Memory B cell (primary cell): ENCODE data around the gene ZNF777.
A peak's percentile ranks its signal among the peaks of the same experiment; 100 is the strongest.

ENCODE experiments used
- ATAC-seq: fragments of 150-1000 bp; cut with Tn5 transposase; 2 replicates; pipeline ENCODE4 v1.10.0; 2021; ENCODE audit warnings: low read depth, mild to moderate bottlenecking, moderate library complexity
- DNase-seq, 2 donors: peaks; one replicate each; pipeline ENCODE4 v3.0.0; 2022; ENCODE audit warnings: low spot score in 2 of 2
- H3K27ac Mint-ChIP-seq: one replicate; pipeline ENCODE4 v1.8.0; 2022; ENCODE audit warnings: mild to moderate bottlenecking, moderate library complexity, mixed read lengths
- H3K27me3 Mint-ChIP-seq: one replicate; pipeline ENCODE4 v1.8.0; 2022; ENCODE audit warnings: mixed read lengths
- H3K36me3 Mint-ChIP-seq: one replicate; pipeline ENCODE4 v1.8.0; 2022; ENCODE audit warnings: mild to moderate bottlenecking, mixed read lengths
- H3K4me1 Mint-ChIP-seq: one replicate; pipeline ENCODE4 v1.8.0; 2022; ENCODE audit warnings: mixed read lengths
- H3K4me3 Mint-ChIP-seq: one replicate; pipeline ENCODE4 v1.8.0; 2022; ENCODE audit warnings: mild to moderate bottlenecking, moderate library complexity, mixed read lengths
- H3K9me3 Mint-ChIP-seq: one replicate; pipeline ENCODE4 v1.8.0; 2022; ENCODE audit warnings: mixed read lengths

ZNF777 gene

DNA sequence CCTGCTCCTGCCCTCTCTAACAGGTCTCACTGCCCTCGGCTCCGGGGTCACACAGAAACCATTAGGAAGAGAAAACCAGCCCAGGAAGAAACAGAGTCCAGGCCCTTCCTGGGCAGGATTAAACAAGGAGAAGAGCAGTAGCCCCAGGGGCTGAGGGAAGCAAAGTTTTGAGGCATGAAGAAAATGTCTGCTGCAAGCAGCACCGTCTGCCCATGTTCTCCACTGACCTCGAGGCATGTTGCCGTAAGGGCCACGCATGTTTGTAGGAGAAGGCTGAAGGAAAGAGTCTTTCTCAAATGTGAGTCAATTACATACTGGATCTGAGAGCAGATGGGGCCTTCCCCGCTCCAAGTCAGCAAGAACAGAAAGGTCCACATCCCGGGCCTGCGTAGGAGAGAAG lies 32.5 kb upstream of the ZNF777 start:
- DNase-seq: no peak
- H3K4me1 Mint-ChIP-seq: peaks cover 35% of the 10 kb centered on the region

GRCh38 chr7:149490083-149490760 lies 29.4 kb upstream of the ZNF777 start:
- Mint-ChIP-seq H3K4me1 (peaks cover 19% of the 10 kb centered on the region), H3K9me3 (no peaks in the 10 kb centered on the region), H3K27ac (peak overlapping the region; percentile 29), H3K27me3 (no peaks in the 10 kb centered on the region), H3K36me3 (peaks cover 44% of the 10 kb centered on the region), H3K4me3 (no peak overlapping the region)
- DNase-seq (no peak), ATAC-seq (no peak)

More for the DNA sequence above, 32.5 kb upstream of the ZNF777 start:
- Mint-ChIP-seq H3K9me3 (no peaks in the 10 kb centered on the region), H3K27ac (no peak overlapping the region), H3K36me3 (peaks cover 29% of the 10 kb centered on the region), H3K27me3 (no peaks in the 10 kb centered on the region), H3K4me3 (no peak overlapping the region)
- no peak for ATAC-seq

DNA sequence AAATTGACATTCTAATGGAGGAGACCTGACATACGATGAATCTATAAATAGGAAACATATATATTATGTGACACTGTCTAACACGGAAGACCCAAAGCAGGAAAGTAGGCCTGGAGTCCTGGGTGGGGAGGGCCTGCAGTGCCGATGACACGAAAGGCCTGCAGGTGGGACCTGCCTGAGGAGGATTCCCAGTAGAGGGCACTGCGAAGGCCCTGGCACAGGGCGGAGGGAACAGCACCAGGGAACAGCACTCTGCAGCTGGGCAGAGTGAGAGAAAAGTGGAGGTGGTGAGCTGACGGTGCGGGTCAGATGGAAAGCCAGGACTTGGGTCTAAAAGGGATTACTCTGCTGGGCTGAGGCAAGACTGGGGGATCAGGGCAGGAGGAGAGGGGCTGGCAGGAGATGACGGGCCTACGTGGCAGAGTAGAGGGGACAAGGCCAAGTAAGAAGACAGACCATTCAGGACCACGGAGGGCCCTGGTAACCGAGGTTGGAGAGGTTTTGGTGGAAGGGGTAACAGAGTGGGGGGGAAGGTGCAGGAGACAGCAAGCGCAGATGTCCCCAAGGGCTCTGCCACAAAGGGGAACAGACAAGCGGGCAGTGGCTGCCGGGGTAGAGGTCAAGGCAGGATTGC lies 28.6 kb upstream of the ZNF777 start:
- H3K4me3 Mint-ChIP-seq: no peak overlapping the region
- no peak for ATAC-seq
- DNase-seq: no peak
- no peaks in the 10 kb centered on the region for H3K27me3 Mint-ChIP-seq
- H3K4me1 Mint-ChIP-seq: peaks cover 15% of the 10 kb centered on the region
- H3K27ac Mint-ChIP-seq: peak overlapping the region; percentile 59
- peaks cover 46% of the 10 kb centered on the region for H3K36me3 Mint-ChIP-seq
- no peaks in the 10 kb centered on the region for H3K9me3 Mint-ChIP-seq

DNA sequence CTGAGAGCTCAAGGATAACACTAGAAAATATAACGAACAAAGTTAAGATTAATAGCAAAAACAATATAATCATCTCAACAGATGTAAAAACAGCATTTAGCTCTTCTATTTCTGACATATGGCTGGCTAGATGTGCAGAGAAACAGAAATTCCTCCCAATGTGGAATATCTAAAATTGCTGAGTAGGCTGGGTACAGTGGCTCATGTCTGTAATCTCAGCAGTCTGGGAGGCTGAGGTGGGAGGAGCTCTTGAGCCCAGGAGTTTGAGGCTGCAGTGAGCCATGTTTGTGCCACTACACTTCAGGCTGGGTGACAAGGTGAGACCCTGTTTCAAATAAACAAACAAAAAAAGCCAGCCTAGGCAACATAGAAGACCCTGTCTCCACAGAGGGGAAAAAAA lies 18.7 kb upstream of the ZNF777 start:
- no peak overlapping the region for H3K27ac Mint-ChIP-seq
- H3K4me1 Mint-ChIP-seq: no peaks in the 10 kb centered on the region
- H3K4me3 Mint-ChIP-seq: no peak overlapping the region
- H3K9me3 Mint-ChIP-seq: peaks cover 9% of the 10 kb centered on the region
- H3K36me3 Mint-ChIP-seq: peaks cover 32% of the 10 kb centered on the region
- ATAC-seq (no peak), DNase-seq (no peak)
- no peaks in the 10 kb centered on the region for H3K27me3 Mint-ChIP-seq

GRCh38 chr7:149478754-149479153 lies 17.9 kb upstream of the ZNF777 start:
- H3K27me3 Mint-ChIP-seq: no peaks in the 10 kb centered on the region
- peaks cover 37% of the 10 kb centered on the region for H3K36me3 Mint-ChIP-seq
- no peak overlapping the region for H3K27ac Mint-ChIP-seq
- no peak overlapping the region for H3K4me3 Mint-ChIP-seq
- peaks cover 9% of the 10 kb centered on the region for H3K9me3 Mint-ChIP-seq
- no peak for DNase-seq
- H3K4me1 Mint-ChIP-seq: no peaks in the 10 kb centered on the region
- ATAC-seq: no peak

DNA sequence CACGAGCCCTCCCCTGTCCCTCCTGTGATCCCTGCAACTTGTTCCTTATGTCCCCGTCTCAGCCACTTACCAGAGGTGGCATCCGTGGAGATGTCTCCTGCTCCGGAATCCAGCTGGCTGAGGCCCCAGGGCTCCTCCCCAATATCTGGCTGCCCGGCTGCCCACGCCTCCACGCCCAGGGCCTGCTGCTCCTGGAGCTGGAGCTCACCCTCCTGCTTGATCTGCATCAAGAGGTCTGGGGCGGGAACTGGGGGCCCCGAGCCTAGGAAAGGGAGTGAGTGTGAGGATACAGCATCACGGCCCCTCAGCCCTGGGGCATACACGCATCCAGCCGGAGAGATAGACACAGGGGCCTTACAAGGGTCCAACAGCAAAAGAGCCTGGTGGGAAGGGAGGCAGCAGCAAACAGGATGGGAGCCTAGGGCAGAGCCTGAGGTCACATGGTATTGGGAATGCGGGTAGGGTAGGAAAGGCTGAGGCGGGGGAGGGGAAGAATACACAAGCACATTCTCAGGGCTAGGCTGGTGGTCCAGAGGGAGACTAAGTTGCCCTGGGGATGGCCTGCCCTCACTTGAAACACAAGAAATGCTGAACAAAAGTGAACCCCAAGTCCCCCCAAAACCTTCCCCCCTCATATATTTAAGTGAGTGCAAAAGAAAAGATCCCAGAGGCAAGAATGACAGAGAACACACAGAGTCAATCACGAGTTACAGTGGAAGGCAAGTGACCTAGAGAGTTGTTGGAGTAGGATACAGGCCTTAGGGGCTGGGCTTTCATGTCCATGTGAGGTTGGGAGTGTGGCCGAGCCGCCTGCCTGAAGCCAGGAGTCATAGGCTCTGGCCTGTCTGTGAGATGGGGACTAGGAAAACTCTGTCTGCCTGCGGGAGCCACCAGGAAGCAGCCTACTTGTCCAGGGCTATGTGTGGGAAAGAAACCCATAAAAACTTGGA lies 16.9 kb upstream of the ZNF777 start:
- Mint-ChIP-seq H3K27ac (peak overlapping the region; percentile 19), H3K9me3 (peaks cover 9% of the 10 kb centered on the region), H3K36me3 (peaks cover 43% of the 10 kb centered on the region), H3K27me3 (no peaks in the 10 kb centered on the region), H3K4me1 (no peaks in the 10 kb centered on the region), H3K4me3 (no peak overlapping the region)
- ATAC-seq (no peak), DNase-seq (peak in 1 of 2 donors; percentile 7)

DNA sequence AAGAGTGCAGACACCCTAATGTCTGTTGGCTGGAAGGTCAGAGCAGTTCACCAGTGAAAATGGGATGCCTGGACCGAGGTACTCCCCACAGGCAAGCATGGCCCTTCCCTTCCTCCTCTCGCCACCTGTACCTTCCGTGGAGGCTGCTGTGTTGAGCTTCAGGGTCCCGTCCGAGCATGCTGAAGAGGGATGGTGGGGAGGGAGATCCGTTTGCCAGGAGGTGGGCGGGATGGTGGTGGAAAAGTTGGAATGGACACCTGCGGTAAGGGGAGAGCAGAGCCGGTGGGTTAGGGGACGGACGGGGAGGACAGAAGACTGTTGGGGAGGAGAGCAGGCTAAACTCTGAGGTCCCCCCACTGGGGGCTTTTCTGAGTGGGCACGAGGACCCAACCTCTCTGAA lies 15.9 kb upstream of the ZNF777 start:
- peak in 1 of 2 donors; percentile 2 for DNase-seq
- peaks cover 9% of the 10 kb centered on the region for H3K9me3 Mint-ChIP-seq
- no peak overlapping the region for H3K27ac Mint-ChIP-seq
- no peaks in the 10 kb centered on the region for H3K4me1 Mint-ChIP-seq
- no peak for ATAC-seq
- H3K36me3 Mint-ChIP-seq: peaks cover 47% of the 10 kb centered on the region
- no peak overlapping the region for H3K4me3 Mint-ChIP-seq
- H3K27me3 Mint-ChIP-seq: no peaks in the 10 kb centered on the region

- Mint-ChIP-seq H3K9me3 (peaks cover 9% of the 10 kb centered on the region), H3K36me3 (peaks cover 52% of the 10 kb centered on the region), H3K27me3 (no peaks in the 10 kb centered on the region), H3K4me1 (no peaks in the 10 kb centered on the region), H3K4me3 (no peak overlapping the region), H3K27ac (no peak overlapping the region)
- peak in 1 of 2 donors; percentile 9 for DNase-seq
- ATAC-seq: no peak
Observed at GRCh38 chr7:149475121-149476045, 14.5 kb upstream of the ZNF777 start.

DNA sequence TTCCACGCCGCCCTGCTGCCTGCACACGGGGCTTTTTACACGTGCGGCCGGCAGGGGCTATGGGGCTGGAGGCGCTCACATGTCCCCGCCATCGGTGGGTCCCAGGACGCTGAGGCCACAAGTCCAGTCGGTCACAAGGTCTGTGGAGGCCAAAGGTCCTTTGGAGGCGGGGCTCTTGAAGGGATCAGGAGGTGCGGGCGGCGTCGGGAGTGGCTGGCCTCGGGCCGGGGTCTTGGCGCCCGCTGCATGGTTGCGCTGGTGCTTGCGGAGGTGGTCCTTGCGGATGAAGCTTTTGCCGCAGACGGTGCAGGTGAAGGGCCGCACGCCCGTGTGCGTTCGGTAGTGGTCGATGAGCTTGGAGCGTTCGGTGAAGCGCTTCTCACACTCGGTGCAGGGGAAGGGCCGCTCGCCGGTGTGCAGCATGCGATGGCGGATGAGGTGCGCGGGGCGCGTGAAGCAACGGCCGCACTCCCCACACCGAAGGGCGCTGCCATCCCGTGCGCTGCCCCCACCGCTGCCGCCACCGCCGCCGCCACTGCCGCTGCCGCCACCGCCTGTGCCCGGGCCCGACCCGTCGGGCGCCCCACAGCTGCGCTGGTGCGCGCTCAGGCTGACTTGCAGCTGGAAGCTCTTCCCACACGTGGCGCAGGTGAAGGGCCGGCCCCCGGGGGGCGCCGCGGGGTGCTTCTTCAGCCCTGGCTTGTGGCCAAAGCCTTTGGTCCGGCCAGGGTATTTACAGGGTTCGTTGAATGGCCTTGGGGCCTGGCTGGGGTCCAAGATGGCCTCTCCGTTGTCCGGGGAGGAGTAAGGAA lies 13.7 kb upstream of the ZNF777 start:
- peaks cover 55% of the 10 kb centered on the region for H3K36me3 Mint-ChIP-seq
- no peaks in the 10 kb centered on the region for H3K27me3 Mint-ChIP-seq
- H3K4me3 Mint-ChIP-seq: no peak overlapping the region
- peak in 1 of 2 donors; percentile 3 for DNase-seq
- ATAC-seq: no peak
- peaks cover 9% of the 10 kb centered on the region for H3K9me3 Mint-ChIP-seq
- H3K27ac Mint-ChIP-seq: no peak overlapping the region
- H3K4me1 Mint-ChIP-seq: no peaks in the 10 kb centered on the region

GRCh38 chr7:149473251-149473650 lies 12.4 kb upstream of the ZNF777 start:
- Mint-ChIP-seq H3K9me3 (no peaks in the 10 kb centered on the region), H3K4me3 (no peak overlapping the region), H3K27ac (no peak overlapping the region), H3K4me1 (no peaks in the 10 kb centered on the region), H3K27me3 (no peaks in the 10 kb centered on the region), H3K36me3 (peaks cover 46% of the 10 kb centered on the region)
- ATAC-seq (no peak), DNase-seq (peak in 1 of 2 donors; percentile 2)

GRCh38 chr7:149471289-149471953 lies 10.6 kb upstream of the ZNF777 start:
- no peak for ATAC-seq
- Mint-ChIP-seq H3K27ac (no peak overlapping the region), H3K4me3 (no peak overlapping the region), H3K9me3 (peaks cover under 1% of the 10 kb centered on the region), H3K36me3 (peaks cover 34% of the 10 kb centered on the region), H3K4me1 (no peaks in the 10 kb centered on the region), H3K27me3 (no peaks in the 10 kb centered on the region)
- peak in 1 of 2 donors; percentile 3 for DNase-seq

DNA sequence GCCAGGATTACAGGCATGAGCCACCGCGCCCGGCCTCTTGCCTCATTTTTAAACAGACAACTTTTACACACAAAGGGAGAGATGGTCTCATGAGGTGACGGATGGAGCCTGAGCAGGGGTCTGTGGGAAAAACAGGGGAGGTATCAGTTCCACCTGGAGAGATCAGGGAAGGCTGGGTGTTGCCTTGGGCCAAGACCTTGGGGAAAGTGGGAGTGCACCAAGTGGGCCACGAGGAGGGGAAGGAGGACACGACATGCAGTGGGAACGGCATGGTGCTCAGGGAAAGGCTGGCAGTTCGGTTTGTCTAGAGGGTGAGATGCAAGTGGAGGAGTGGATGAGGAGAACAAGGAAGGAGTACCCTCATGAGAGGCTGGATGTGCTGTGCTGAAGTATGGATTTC lies 8.9 kb upstream of the ZNF777 start:
- ATAC-seq: no peak
- H3K4me3 Mint-ChIP-seq: no peak overlapping the region

More for the DNA sequence above, 8.9 kb upstream of the ZNF777 start:
- Mint-ChIP-seq H3K36me3 (peaks cover 28% of the 10 kb centered on the region), H3K27ac (no peak overlapping the region), H3K27me3 (no peaks in the 10 kb centered on the region), H3K9me3 (peaks cover 7% of the 10 kb centered on the region), H3K4me1 (no peaks in the 10 kb centered on the region)
- peak in 1 of 2 donors; percentile 1 for DNase-seq
